ENCODE measurements around the gene UBE2E2. TPM values are rescaled to one million over a fixed set of nuclear protein-coding genes. Genes with fewer than 3 reads are reported as not detected.
A peak's percentile ranks its signal among the peaks of the same experiment; 100 is the strongest.

UBE2E2 gene
- total RNA-seq, 1 donor from 2014 or later: 42.4 TPM

DNA sequence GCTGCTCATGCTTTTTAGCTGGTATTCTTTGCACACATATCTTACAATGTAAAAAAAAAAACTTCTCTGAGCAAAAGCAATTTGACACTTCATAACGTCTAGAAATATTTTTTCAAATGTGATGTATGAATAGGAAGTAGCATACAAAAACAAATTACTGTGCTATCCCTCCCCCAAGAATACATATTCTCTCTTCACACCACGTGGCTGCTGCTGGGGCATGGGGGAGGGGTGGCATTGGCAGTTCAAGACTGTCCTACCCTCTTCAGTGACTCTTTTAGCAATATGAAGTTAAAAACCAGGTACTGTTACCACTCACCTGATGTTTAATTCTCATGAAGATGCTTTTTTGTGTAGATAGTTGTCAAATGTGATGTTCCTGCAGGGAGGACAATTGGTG, 85.6 kb downstream of the UBE2E2 start:
- Mint-ChIP-seq H3K36me3 (ENCODE audit: unreplicated experiment) (peaks cover 2% of the 10 kb centered on the region), H3K27ac (ENCODE audit: unreplicated experiment) (no peak overlapping the region), H3K4me1 (ENCODE audit: unreplicated experiment) (peaks cover 3% of the 10 kb centered on the region), H3K27me3 (ENCODE audit: unreplicated experiment) (no peaks in the 10 kb centered on the region), H3K9me3 (ENCODE audit: unreplicated experiment) (peaks cover 23% of the 10 kb centered on the region), H3K4me3 (ENCODE audit: unreplicated experiment) (no peak overlapping the region)
- TF ChIP-seq, protein P1, sequence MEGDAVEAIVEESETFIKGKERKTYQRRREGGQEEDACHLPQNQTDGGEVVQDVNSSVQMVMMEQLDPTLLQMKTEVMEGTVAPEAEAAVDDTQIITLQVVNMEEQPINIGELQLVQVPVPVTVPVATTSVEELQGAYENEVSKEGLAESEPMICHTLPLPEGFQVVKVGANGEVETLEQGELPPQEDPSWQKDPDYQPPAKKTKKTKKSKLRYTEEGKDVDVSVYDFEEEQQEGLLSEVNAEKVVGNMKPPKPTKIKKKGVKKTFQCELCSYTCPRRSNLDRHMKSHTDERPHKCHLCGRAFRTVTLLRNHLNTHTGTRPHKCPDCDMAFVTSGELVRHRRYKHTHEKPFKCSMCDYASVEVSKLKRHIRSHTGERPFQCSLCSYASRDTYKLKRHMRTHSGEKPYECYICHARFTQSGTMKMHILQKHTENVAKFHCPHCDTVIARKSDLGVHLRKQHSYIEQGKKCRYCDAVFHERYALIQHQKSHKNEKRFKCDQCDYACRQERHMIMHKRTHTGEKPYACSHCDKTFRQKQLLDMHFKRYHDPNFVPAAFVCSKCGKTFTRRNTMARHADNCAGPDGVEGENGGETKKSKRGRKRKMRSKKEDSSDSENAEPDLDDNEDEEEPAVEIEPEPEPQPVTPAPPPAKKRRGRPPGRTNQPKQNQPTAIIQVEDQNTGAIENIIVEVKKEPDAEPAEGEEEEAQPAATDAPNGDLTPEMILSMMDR (IDR thresholded peaks at IDR 0.05): no peak
- DNase-seq (ENCODE audit: extremely low spot score, unreplicated experiment): no peak

DNA sequence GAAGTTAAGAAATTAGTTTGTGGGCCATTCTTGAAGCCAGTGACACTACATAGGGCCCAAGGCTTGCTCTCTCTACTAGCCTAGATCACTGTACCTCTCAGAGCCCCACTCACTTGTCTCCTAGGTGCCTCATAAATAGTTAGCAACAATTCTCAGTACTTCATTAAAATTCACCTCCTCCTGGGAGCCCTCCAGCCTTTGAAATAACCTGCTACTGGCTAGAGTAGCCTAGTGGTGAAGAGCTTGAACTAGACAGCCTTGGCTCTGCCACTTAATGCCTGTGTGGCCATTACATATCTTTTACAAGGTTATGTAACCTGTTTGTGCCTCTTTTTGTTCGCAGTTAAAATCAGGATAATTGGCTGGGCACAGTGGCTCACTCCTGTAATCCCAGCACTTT, 89.3 kb downstream of the UBE2E2 start:
- H3K27ac Mint-ChIP-seq (ENCODE audit: unreplicated experiment): no peak overlapping the region
- H3K4me1 Mint-ChIP-seq (ENCODE audit: unreplicated experiment): peaks cover 3% of the 10 kb centered on the region
- no peak overlapping the region for H3K4me3 Mint-ChIP-seq (ENCODE audit: unreplicated experiment)
- H3K9me3 Mint-ChIP-seq (ENCODE audit: unreplicated experiment): peaks cover 9% of the 10 kb centered on the region
- TF ChIP-seq, protein P1 (IDR thresholded peaks at IDR 0.05): no peak
- no peaks in the 10 kb centered on the region for H3K27me3 Mint-ChIP-seq (ENCODE audit: unreplicated experiment)
- no peak for DNase-seq (ENCODE audit: extremely low spot score, unreplicated experiment)
- peaks cover 2% of the 10 kb centered on the region for H3K36me3 Mint-ChIP-seq (ENCODE audit: unreplicated experiment)

DNA sequence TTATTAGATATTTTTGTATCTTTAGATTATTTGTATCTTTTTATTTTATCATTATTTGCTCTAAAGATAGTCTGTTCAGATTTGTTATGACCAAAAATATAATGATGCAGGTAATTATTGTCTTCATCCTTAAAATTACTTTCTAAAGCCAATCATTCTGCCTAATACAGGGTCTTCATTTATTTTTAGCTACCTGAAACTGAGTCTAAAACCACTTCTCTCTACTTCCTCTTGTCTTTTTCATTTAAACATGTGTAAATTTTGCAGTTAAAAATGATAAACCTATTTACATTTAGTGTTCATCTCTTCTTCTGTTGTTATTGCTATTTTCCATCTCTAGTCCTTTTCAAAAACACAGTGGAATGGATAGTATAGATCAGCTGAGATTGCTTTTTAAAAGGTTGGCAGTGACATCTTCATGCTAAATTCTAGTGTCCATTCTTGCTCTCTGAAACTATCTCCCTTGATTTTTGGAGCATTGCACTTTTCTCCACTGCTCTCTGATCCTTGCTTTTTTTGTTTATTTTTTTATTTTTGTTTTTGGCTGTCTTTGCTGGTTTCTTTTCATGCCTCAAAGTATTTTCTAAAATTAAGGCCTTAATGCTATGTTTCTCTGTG, 91.8 kb downstream of the UBE2E2 start:
- Mint-ChIP-seq H3K27ac (ENCODE audit: unreplicated experiment) (no peak overlapping the region), H3K9me3 (ENCODE audit: unreplicated experiment) (peaks cover 4% of the 10 kb centered on the region), H3K36me3 (ENCODE audit: unreplicated experiment) (no peaks in the 10 kb centered on the region), H3K4me1 (ENCODE audit: unreplicated experiment) (no peaks in the 10 kb centered on the region), H3K4me3 (ENCODE audit: unreplicated experiment) (no peak overlapping the region), H3K27me3 (ENCODE audit: unreplicated experiment) (no peaks in the 10 kb centered on the region)
- TF ChIP-seq, protein P1 (IDR thresholded peaks at IDR 0.05): no peak
- no peak for DNase-seq (ENCODE audit: extremely low spot score, unreplicated experiment)

DNA sequence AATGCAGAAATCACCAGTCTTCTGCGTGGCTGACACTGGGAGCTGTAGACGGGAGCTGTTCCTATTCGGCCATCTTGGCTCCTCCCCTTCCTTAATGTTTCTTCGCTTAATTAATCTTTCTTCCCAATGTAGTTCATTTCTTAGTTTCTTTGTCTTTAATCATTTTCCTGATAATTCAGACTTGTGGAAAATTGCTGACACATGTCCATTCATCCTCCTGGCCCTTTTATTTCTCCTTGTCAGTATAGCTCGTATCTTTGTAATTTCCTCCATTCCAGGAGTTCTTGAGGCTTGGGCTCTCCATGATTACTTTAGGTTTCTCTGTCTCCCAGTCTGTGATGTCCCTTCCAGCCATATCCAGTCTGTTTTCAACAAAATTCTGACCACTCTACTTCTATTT, 98.7 kb downstream of the UBE2E2 start:
- TF ChIP-seq, protein P1 (IDR thresholded peaks at IDR 0.05): no peak
- H3K36me3 Mint-ChIP-seq (ENCODE audit: unreplicated experiment): peaks cover 3% of the 10 kb centered on the region
- H3K9me3 Mint-ChIP-seq (ENCODE audit: unreplicated experiment): peaks cover 9% of the 10 kb centered on the region
- no peak for DNase-seq (ENCODE audit: extremely low spot score, unreplicated experiment)
- H3K27ac Mint-ChIP-seq (ENCODE audit: unreplicated experiment): peak overlapping the region; percentile 78
- peaks cover 40% of the 10 kb centered on the region for H3K4me1 Mint-ChIP-seq (ENCODE audit: unreplicated experiment)
- H3K27me3 Mint-ChIP-seq (ENCODE audit: unreplicated experiment): no peaks in the 10 kb centered on the region
- peak overlapping the region; percentile 3 for H3K4me3 Mint-ChIP-seq (ENCODE audit: unreplicated experiment)

DNA sequence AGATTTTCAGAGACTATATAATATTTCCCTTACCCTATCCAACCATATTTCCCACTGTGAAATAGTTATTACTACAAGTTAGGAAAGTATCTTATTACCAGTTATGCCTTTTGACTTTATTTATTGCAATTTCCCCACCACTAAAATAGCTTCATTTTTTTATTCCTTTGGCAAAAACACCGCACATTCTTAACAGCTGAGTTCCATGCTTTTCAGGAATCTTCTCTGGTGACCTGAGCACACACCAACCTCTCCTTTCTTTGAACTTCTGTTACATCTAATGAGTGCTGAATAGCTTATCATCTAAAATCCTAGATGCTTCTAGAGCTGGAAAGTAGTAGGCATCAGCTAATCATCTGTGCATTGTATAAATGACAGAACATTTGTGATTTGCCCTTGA, 99.1 kb downstream of the UBE2E2 start:
- H3K4me1 Mint-ChIP-seq (ENCODE audit: unreplicated experiment): peaks cover 40% of the 10 kb centered on the region
- H3K36me3 Mint-ChIP-seq (ENCODE audit: unreplicated experiment): peaks cover 3% of the 10 kb centered on the region
- H3K27ac Mint-ChIP-seq (ENCODE audit: unreplicated experiment): peak overlapping the region; percentile 78
- H3K27me3 Mint-ChIP-seq (ENCODE audit: unreplicated experiment): no peaks in the 10 kb centered on the region
- no peak for DNase-seq (ENCODE audit: extremely low spot score, unreplicated experiment)
- H3K4me3 Mint-ChIP-seq (ENCODE audit: unreplicated experiment): no peak overlapping the region
- peaks cover 9% of the 10 kb centered on the region for H3K9me3 Mint-ChIP-seq (ENCODE audit: unreplicated experiment)
- TF ChIP-seq, protein P1 (IDR thresholded peaks at IDR 0.05): no peak
